ENCODE results near the gene THPO. TPM values are rescaled to one million over a fixed set of nuclear protein-coding genes. Genes with fewer than 3 reads are reported as not detected.

THPO gene
- polyA plus RNA-seq (ENCODE audit: insufficient read length in 10 of 10): 1 to 10 TPM; 1.1 to 2.1 (median 1.6) TPM
- long read RNA-seq, donor 1: 0 reads
- long read RNA-seq, donor 2: 0 reads
- long read RNA-seq, donor 3: 0 reads
- long read RNA-seq, donor 4: 0 reads
- long read RNA-seq, donor 5, partial matches to known transcripts: 13 of 14 reads
- long read RNA-seq, donor 5, other reads (novel, unspliced or antisense): 0 of 14 reads
- long read RNA-seq, donor 6, partial matches to known transcripts: 26 of 26 reads
- long read RNA-seq, donor 6, other reads (novel, unspliced or antisense): 0 of 26 reads
- long read RNA-seq, donor 7, partial matches to known transcripts: 12 of 12 reads
- long read RNA-seq, donor 7, other reads (novel, unspliced or antisense): 0 of 12 reads
- long read RNA-seq, donor 8: 0 reads
- long read RNA-seq, donor 9: 0 reads

GRCh38 chr3:184377882-184378445 is at the start of gene THPO:
TSS of gene THPO (minus strand) at chr3:184378207. CDS start at chr3:184376259, 1,948 bp downstream.
- no peak for DNase-seq

- no peak for DNase-seq
These were observed 48.7 kb upstream of the THPO start for GRCh38 chr3:184426691-184427141.

- no peak for DNase-seq
These were observed 45.6 kb upstream of the THPO start for GRCh38 chr3:184423561-184423960.

- no peak for DNase-seq
These were observed 41.2 kb upstream of the THPO start for GRCh38 chr3:184419171-184419570.

GRCh38 chr3:184417619-184418327 is 39.8 kb upstream of the THPO start:
- peak; percentile 36 to 63 (median 57) for DNase-seq

- DNase-seq: no peak
These were observed 37.1 kb upstream of the THPO start for GRCh38 chr3:184415203-184415490.

- DNase-seq: no peak
These were observed 36.6 kb upstream of the THPO start for GRCh38 chr3:184414418-184415202.

- DNase-seq: no peak
These were observed 32.0 kb upstream of the THPO start for GRCh38 chr3:184409946-184410500.

GRCh38 chr3:184409331-184409926 is 31.4 kb upstream of the THPO start:
- no peak for DNase-seq

GRCh38 chr3:184405075-184406030 is 27.3 kb upstream of the THPO start:
- DNase-seq: no peak

- peak; percentile 84 to 90 (median 87) for DNase-seq
These were observed 21.4 kb upstream of the THPO start for GRCh38 chr3:184399410-184399809.

GRCh38 chr3:184395320-184395660 is 17.3 kb upstream of the THPO start:
- peak in 1 of 3 donors; percentile 51 for DNase-seq

- DNase-seq: no peak
These were observed 13.3 kb upstream of the THPO start for GRCh38 chr3:184391266-184391665.

GRCh38 chr3:184389935-184390528 is 12.0 kb upstream of the THPO start:
- no peak for DNase-seq

GRCh38 chr3:184389384-184389783 is 11.4 kb upstream of the THPO start:
- no peak for DNase-seq

GRCh38 chr3:184388936-184389230 is 10.9 kb upstream of the THPO start:
- no peak for DNase-seq

- no peak for DNase-seq
These were observed 10.3 kb upstream of the THPO start for GRCh38 chr3:184388164-184388935.

- no peak for DNase-seq
These were observed 9.2 kb upstream of the THPO start for GRCh38 chr3:184387174-184387714.

Measured in muscle of back (tissue), 13 donors.